ENCODE results near the gene ABHD3. TPM values are rescaled to one million over a fixed set of nuclear protein-coding genes. Genes with fewer than 3 reads are reported as not detected.

Gene ABHD3
- total and polyA plus RNA-seq, 2 donors (not counting 3 experiments of a cell fraction or from before 2014, with no cell fraction given) = 6.3 to 14.9 TPM

DNA sequence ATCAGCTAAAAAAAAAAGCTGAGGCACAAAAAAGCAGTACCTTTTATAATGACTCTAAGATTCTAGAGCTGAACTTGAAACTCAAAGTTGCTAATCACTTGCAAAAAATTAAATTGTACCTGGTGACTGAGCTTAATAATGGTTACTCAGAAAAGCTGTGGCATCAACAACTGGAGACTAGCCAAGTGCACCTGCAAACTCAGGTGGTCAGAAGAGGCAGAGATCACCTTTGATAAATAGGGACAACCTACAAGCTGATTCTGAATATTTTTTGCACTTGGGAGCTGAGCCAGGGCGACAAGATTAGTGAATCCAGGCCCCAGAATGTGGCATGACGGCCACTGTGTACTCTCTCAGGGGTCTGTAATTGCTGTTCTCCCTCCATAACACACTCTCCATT lies 3.0 kb downstream of the ABHD3 start:
- Histone ChIP-seq H2AFZ (ENCODE audit: low read depth, low read length) (no peak overlapping the region), H3K79me2 (ENCODE audit: control insufficient read depth, insufficient read depth, low read length) (peaks cover 2% of the 10 kb centered on the region), H3K36me3 (ENCODE audit: control insufficient read depth in 2 of 2, extremely low read depth in 1 of 2, insufficient read depth in 2 of 2, low read length in 2 of 2) (no peaks in the 10 kb centered on the region), H3K9me1 (replicated peaks; ENCODE audit: control insufficient read depth, extremely low read depth, insufficient read depth, low read length) (no peaks in the 10 kb centered on the region), H3K27me3 (ENCODE audit: control insufficient read depth in 2 of 2, insufficient read depth in 2 of 2, low read length in 2 of 2) (no peaks in the 10 kb centered on the region), H3K27ac (ENCODE audit: insufficient read depth, low read depth, low read length) (no peak overlapping the region), H3K4me1 (ENCODE audit: control insufficient read depth, extremely low read depth, insufficient read depth, low read length) (peaks cover 19% of the 10 kb centered on the region), H3K9me3 (replicated peaks; ENCODE audit: control insufficient read depth, insufficient read depth, low read length) (no peaks in the 10 kb centered on the region), H3K9ac (replicated peaks; ENCODE audit: extremely low read depth, insufficient read depth, low read length) (no peak overlapping the region), H4K20me1 (replicated peaks; ENCODE audit: control insufficient read depth, extremely low read depth, insufficient read depth, low read length) (no peaks in the 10 kb centered on the region), H3K4me3 (replicated peaks in 1 of 3; ENCODE audit: insufficient read depth in 1 of 3, low read depth in 1 of 3, low read length in 3 of 3) (no peak overlapping the region), H3K4me2 (ENCODE audit: insufficient read depth, low read length) (no peak overlapping the region)
- intact Hi-C loops (cut with micrococcal nuclease) = loop anchor here (2.0 to 5.0 kb wide), 3 partner anchors 19 to 69 kb away; no protein-coding TSS in a partner anchor
- ChIA-PET POLR2A (no interaction called here), CTCF (interaction anchor here (1.3 to 1.4 kb wide), 2 partner anchors 9 to 69 kb away, joined by 3 to 7 read pairs; no protein-coding TSS in a partner anchor)
- DNase-seq (ENCODE audit: low read depth, low spot score) = no peak
- no peak for FAIRE-seq
- dilution Hi-C loops (cut with MboI; ENCODE audit: extremely low pct_ligation_motif_present, low sequenced_read_pairs) = no loop called here
- TF ChIP-seq JUN (IDR thresholded peaks at IDR 0.05; ENCODE audit: borderline replicate concordance, insufficient read depth, insufficient read length, low read depth) (no peak), FOS (IDR thresholded peaks at IDR 0.05; ENCODE audit: borderline replicate concordance, insufficient read depth, low read length) (no peak), MYC (IDR thresholded peaks at IDR 0.05; ENCODE audit: low read depth, low read length) (no peak), POLR2A (IDR thresholded peaks at IDR 0.05; ENCODE audit: low read depth, low read length) (no peak), POLR2AphosphoS5 (IDR thresholded peaks at IDR 0.05; ENCODE audit: insufficient read depth, low read depth, low read length) (no peak), GATA2 (IDR thresholded peaks at IDR 0.05; ENCODE audit: insufficient read depth, insufficient read length, low read depth, low read length) (no peak), MAX (IDR thresholded peaks at IDR 0.05; ENCODE audit: insufficient read depth, insufficient read length) (no peak), EZH2 (IDR thresholded peaks at IDR 0.05; ENCODE audit: borderline replicate concordance, low read depth, low read length, severe bottlenecking) (no peak)
- TF ChIP-seq, protein P1, sequence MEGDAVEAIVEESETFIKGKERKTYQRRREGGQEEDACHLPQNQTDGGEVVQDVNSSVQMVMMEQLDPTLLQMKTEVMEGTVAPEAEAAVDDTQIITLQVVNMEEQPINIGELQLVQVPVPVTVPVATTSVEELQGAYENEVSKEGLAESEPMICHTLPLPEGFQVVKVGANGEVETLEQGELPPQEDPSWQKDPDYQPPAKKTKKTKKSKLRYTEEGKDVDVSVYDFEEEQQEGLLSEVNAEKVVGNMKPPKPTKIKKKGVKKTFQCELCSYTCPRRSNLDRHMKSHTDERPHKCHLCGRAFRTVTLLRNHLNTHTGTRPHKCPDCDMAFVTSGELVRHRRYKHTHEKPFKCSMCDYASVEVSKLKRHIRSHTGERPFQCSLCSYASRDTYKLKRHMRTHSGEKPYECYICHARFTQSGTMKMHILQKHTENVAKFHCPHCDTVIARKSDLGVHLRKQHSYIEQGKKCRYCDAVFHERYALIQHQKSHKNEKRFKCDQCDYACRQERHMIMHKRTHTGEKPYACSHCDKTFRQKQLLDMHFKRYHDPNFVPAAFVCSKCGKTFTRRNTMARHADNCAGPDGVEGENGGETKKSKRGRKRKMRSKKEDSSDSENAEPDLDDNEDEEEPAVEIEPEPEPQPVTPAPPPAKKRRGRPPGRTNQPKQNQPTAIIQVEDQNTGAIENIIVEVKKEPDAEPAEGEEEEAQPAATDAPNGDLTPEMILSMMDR (IDR thresholded peaks at IDR 0.05; ENCODE audit: extremely low read depth in 1 of 2, insufficient read depth in 1 of 2, low read depth in 1 of 2, low read length in 2 of 2) = no peak
- no TSS peak for BruUV-seq (replicated peaks)

Measured in endothelial cell of umbilical vein (primary cell).